ENCODE data around the gene LRP8. TPM values are rescaled to one million over a fixed set of nuclear protein-coding genes. Genes with fewer than 3 reads are reported as not detected.

The LRP8 gene
- total RNA-seq, 1 experiment from 2014 or later: 54.4 TPM

- intact Hi-C loops (cut with micrococcal nuclease): no loop called here
- no peaks in the 10 kb centered on the region for H3K9me2 ChIP-seq (replicated peaks; ENCODE audit: low read length)
- ATAC-seq (no peak), DNase-seq (no peak)
- POLR2A ChIA-PET (ENCODE audit: unreplicated experiment): no interaction called here
- no peak overlapping the region for H3K4me2 ChIP-seq (ENCODE audit: low read length)
- no peak for TF ChIP-seq EZH2 (IDR thresholded peaks at IDR 0.05; ENCODE audit: low read length, unreplicated experiment)
- no peak for TF ChIP-seq EZH2phosphoT487 (IDR thresholded peaks at IDR 0.05; ENCODE audit: borderline replicate concordance, low read length)
- TF ChIP-seq CTCF (conservative IDR thresholded peaks at IDR 0.05; ENCODE audit: low read depth, low read length): no peak
- no peak overlapping the region for H3K4me3 ChIP-seq (ENCODE audit: low read length)
- no peaks in the 10 kb centered on the region for H3K79me2 ChIP-seq (ENCODE audit: low read length)
- H3K9me3 ChIP-seq (ENCODE audit: low read length): no peaks in the 10 kb centered on the region
- H3K4me1 ChIP-seq (ENCODE audit: insufficient read depth, low read length): no peaks in the 10 kb centered on the region
- no peak overlapping the region for H2AFZ ChIP-seq (ENCODE audit: low read length)
- no TSS peak for BruUV-seq (replicated peaks)
- H3F3A ChIP-seq (ENCODE audit: low read length, unreplicated experiment): no peaks in the 10 kb centered on the region
- H3K36me3 ChIP-seq (ENCODE audit: low read depth, low read length): no peaks in the 10 kb centered on the region
- H4K20me1 ChIP-seq (ENCODE audit: low read length): no peaks in the 10 kb centered on the region
- CTCF ChIA-PET: no interaction called here
- H3K27ac ChIP-seq (ENCODE audit: low read length): no peak overlapping the region
- H3K27me3 ChIP-seq (ENCODE audit: low read length): no peaks in the 10 kb centered on the region
- H3K9ac ChIP-seq (ENCODE audit: low read length): no peak overlapping the region
These were observed 39.8 kb upstream of the LRP8 start for GRCh38 chr1:53367503-53368313.

- Histone ChIP-seq H3K4me3 (ENCODE audit: low read length) (no peak overlapping the region), H3K27ac (ENCODE audit: low read length) (no peak overlapping the region), H3K9me2 (replicated peaks; ENCODE audit: low read length) (no peaks in the 10 kb centered on the region), H3K27me3 (ENCODE audit: low read length) (no peaks in the 10 kb centered on the region), H2AFZ (ENCODE audit: low read length) (no peak overlapping the region), H3K4me2 (ENCODE audit: low read length) (no peak overlapping the region), H3K79me2 (ENCODE audit: low read length) (no peaks in the 10 kb centered on the region), H3K9me3 (ENCODE audit: low read length) (no peaks in the 10 kb centered on the region), H4K20me1 (ENCODE audit: low read length) (no peaks in the 10 kb centered on the region), H3K4me1 (ENCODE audit: insufficient read depth, low read length) (no peaks in the 10 kb centered on the region), H3K36me3 (ENCODE audit: low read depth, low read length) (no peaks in the 10 kb centered on the region), H3F3A (ENCODE audit: low read length, unreplicated experiment) (no peaks in the 10 kb centered on the region), H3K9ac (ENCODE audit: low read length) (no peak overlapping the region)
- BruUV-seq (replicated peaks): no TSS peak
- TF ChIP-seq CTCF (conservative IDR thresholded peaks at IDR 0.05; ENCODE audit: low read depth, low read length) (no peak), EZH2 (IDR thresholded peaks at IDR 0.05; ENCODE audit: low read length, unreplicated experiment) (no peak), EZH2phosphoT487 (IDR thresholded peaks at IDR 0.05; ENCODE audit: borderline replicate concordance, low read length) (no peak)
- ATAC-seq: no peak
- intact Hi-C loops (cut with micrococcal nuclease): no loop called here
- no peak for DNase-seq
- ChIA-PET POLR2A (ENCODE audit: unreplicated experiment) (no interaction called here), CTCF (no interaction called here)
These were observed 39.1 kb upstream of the LRP8 start for GRCh38 chr1:53366901-53367502.

- Histone ChIP-seq H2AFZ (ENCODE audit: low read length) (no peak overlapping the region), H3K4me3 (ENCODE audit: low read length) (no peak overlapping the region), H3K27me3 (ENCODE audit: low read length) (no peaks in the 10 kb centered on the region), H3K4me1 (ENCODE audit: insufficient read depth, low read length) (no peaks in the 10 kb centered on the region), H3K36me3 (ENCODE audit: low read depth, low read length) (no peaks in the 10 kb centered on the region), H3K9me3 (ENCODE audit: low read length) (no peaks in the 10 kb centered on the region), H3K79me2 (ENCODE audit: low read length) (no peaks in the 10 kb centered on the region), H3K9me2 (replicated peaks; ENCODE audit: low read length) (no peaks in the 10 kb centered on the region), H3K27ac (ENCODE audit: low read length) (no peak overlapping the region), H4K20me1 (ENCODE audit: low read length) (no peaks in the 10 kb centered on the region), H3K4me2 (ENCODE audit: low read length) (no peak overlapping the region), H3F3A (ENCODE audit: low read length, unreplicated experiment) (no peaks in the 10 kb centered on the region), H3K9ac (ENCODE audit: low read length) (no peak overlapping the region)
- no peak for TF ChIP-seq CTCF (conservative IDR thresholded peaks at IDR 0.05; ENCODE audit: low read depth, low read length)
- no peak for TF ChIP-seq EZH2 (IDR thresholded peaks at IDR 0.05; ENCODE audit: low read length, unreplicated experiment)
- no peak for TF ChIP-seq EZH2phosphoT487 (IDR thresholded peaks at IDR 0.05; ENCODE audit: borderline replicate concordance, low read length)
- POLR2A ChIA-PET (ENCODE audit: unreplicated experiment): no interaction called here
- BruUV-seq (replicated peaks): no TSS peak
- DNase-seq: no peak
- ATAC-seq: no peak
- CTCF ChIA-PET: no interaction called here
- intact Hi-C loops (cut with micrococcal nuclease): no loop called here
These were observed 37.7 kb upstream of the LRP8 start for GRCh38 chr1:53365437-53366063.

All from PC-3 (cell line).